HepG2 (cell line): ENCODE results near the gene THSD4. TPM values are rescaled to one million over a fixed set of nuclear protein-coding genes. Genes with fewer than 3 reads are reported as not detected.

ENCODE experiments used
- ARID4A ChIP-seq: sonication (generic); formaldehyde crosslinking; IDR thresholded peaks from 2 replicates; pipeline ENCODE4 v1.5.0; 2020; ENCODE audit warnings: mild to moderate bottlenecking, missing genetic modification reagents, borderline replicate concordance
- CREB1 ChIP-seq, 2 experiments: fragments of 450-650 bp in 1 of 2; IDR thresholded peaks; 2 replicates each; pipeline ENCODE4 v1.6.1; 2016 to 2017; ENCODE audit warnings: control low read depth in 1 of 2, mild to moderate bottlenecking in 1 of 2, missing compliant biosample characterization in 1 of 2, missing genetic modification characterization in 1 of 2
- HMG20A ChIP-seq: IDR thresholded peaks from 2 replicates; pipeline ENCODE4 v1.6.1; 2016; ENCODE audit warnings: borderline replicate concordance
- IKZF4 ChIP-seq: sonication (generic); formaldehyde crosslinking; IDR thresholded peaks from 2 replicates; pipeline ENCODE4 v1.5.1; 2020; ENCODE audit warnings: borderline replicate concordance, mild to moderate bottlenecking, low read depth, missing genetic modification reagents; ENCODE audit errors: not compliant biosample characterization
- JARID2 ChIP-seq: sonication (generic); formaldehyde crosslinking; IDR thresholded peaks from 2 replicates; pipeline ENCODE4 v1.8.1; 2023; ENCODE audit warnings: missing genetic modification reagents, inconsistent platforms; ENCODE audit not compliant: insufficient replicate concordance
- KDM3A ChIP-seq: IDR thresholded peaks from 2 replicates; pipeline ENCODE4 v1.6.1; 2018; ENCODE audit warnings: low read depth, missing compliant biosample characterization
- KLF11 ChIP-seq: IDR thresholded peaks from 2 replicates; pipeline ENCODE4 v1.6.1; 2016; ENCODE audit warnings: missing compliant biosample characterization
- MATR3 ChIP-seq: sonication (generic); formaldehyde crosslinking; IDR thresholded peaks from 2 replicates; pipeline ENCODE4 v1.4.0; 2020; ENCODE audit warnings: missing genetic modification reagents
- MAZ ChIP-seq, 2 experiments: sonication (generic) in 1 of 2; formaldehyde crosslinking in 1 of 2; IDR thresholded peaks; 2 replicates each; pipeline versions ENCODE4 v1.5.0 to v1.6.1; 2012 to 2020; ENCODE audit warnings: low read depth in 2 of 2, mild to moderate bottlenecking in 2 of 2, borderline replicate concordance in 1 of 2, improper control_type of control experiment in 1 of 2, low read length in 1 of 2, missing genetic modification reagents in 1 of 2, moderate library complexity in 1 of 2
- MED1 ChIP-seq: sonication (generic); formaldehyde crosslinking; IDR thresholded peaks from 2 replicates; pipeline ENCODE4 v1.4.0; 2020; ENCODE audit warnings: missing genetic modification reagents
- MEIS2 ChIP-seq: sonication (generic); formaldehyde crosslinking; IDR thresholded peaks from 2 replicates; pipeline ENCODE4 v1.9.0; 2021; ENCODE audit warnings: mild to moderate bottlenecking, missing genetic modification reagents
- RAD21 ChIP-seq: fragments of 450-650 bp; formaldehyde crosslinking; IDR thresholded peaks from 2 replicates; pipeline ENCODE4 v1.5.0; 2020; ENCODE audit warnings: mild to moderate bottlenecking
- RARA ChIP-seq: IDR thresholded peaks from 2 replicates; pipeline ENCODE4 v1.6.1; 2016; ENCODE audit warnings: missing genetic modification reagents, missing compliant biosample characterization
- SAFB2 ChIP-seq: sonication (generic); formaldehyde crosslinking; IDR thresholded peaks from 2 replicates; pipeline ENCODE4 v1.5.1; 2020; ENCODE audit warnings: missing genetic modification reagents, low read depth, mild to moderate bottlenecking, borderline replicate concordance
- ZFP41 ChIP-seq: sonication (generic); formaldehyde crosslinking; IDR thresholded peaks from 2 replicates; pipeline ENCODE4 v1.4.0; 2020; ENCODE audit warnings: mild to moderate bottlenecking, missing genetic modification reagents, borderline replicate concordance
- ZFYVE20 ChIP-seq: sonication (generic); formaldehyde crosslinking; IDR thresholded peaks from 2 replicates; pipeline ENCODE4 v1.8.0; 2023; ENCODE audit warnings: low read depth, mild to moderate bottlenecking, moderate library complexity, missing genetic modification reagents, borderline replicate concordance
- ZMYM2 ChIP-seq: sonication (generic); formaldehyde crosslinking; IDR thresholded peaks from 2 replicates; pipeline ENCODE4 v1.8.0; 2022; ENCODE audit warnings: mild to moderate bottlenecking, missing genetic modification reagents
- ZNF431 ChIP-seq: sonication (generic); formaldehyde crosslinking; IDR thresholded peaks from 2 replicates; pipeline ENCODE4 v1.9.0; 2022; ENCODE audit warnings: missing genetic modification reagents, low read depth, mild to moderate bottlenecking, borderline replicate concordance
- ZNF567 ChIP-seq: sonication (generic); formaldehyde crosslinking; IDR thresholded peaks from 2 replicates; pipeline ENCODE4 v1.8.1; 2023; ENCODE audit warnings: mild to moderate bottlenecking, missing genetic modification reagents, borderline replicate concordance
- ZNF883 ChIP-seq: sonication (generic); formaldehyde crosslinking; IDR thresholded peaks from 2 replicates; pipeline ENCODE4 v1.5.1; 2020; ENCODE audit warnings: mild to moderate bottlenecking, missing genetic modification reagents; ENCODE audit errors: not compliant biosample characterization
- ZSCAN9 ChIP-seq: IDR thresholded peaks from 2 replicates; pipeline ENCODE4 v1.6.1; 2016; ENCODE audit warnings: borderline replicate concordance
- polyA plus RNA-seq, 8 experiments: library from polyadenylated mRNA; depleted of rRNA in 3 of 8; stranded (reverse) in 7 of 8; unstranded in 1 of 8; fragments of >200 nt; fragmentation: Illumina TruSeq in 4 of 8; extraction: Trizol in 4 of 8; gene quantifications; 2 replicates each; pipeline versions ENCODE4 v1.2.1 to v1.2.3, GENCODE V29; 2011 to 2016; ENCODE audit warnings: low read depth in 4 of 8, missing spikeins in 1 of 8, mixed read lengths in 1 of 8; ENCODE audit not compliant: insufficient read depth in 1 of 8
- total RNA-seq, 5 experiments: library from RNA; depleted of rRNA; stranded (reverse); fragments of >200 nt; fragmentation: Illumina TruSeq; extraction: Trizol; gene quantifications; 2 replicates each; pipeline ENCODE4 v1.2.3, GENCODE V29; 2016; ENCODE audit warnings: low read depth in 1 of 5
- TF ChIP-seq, protein P1 (sequence below): sonication (generic); formaldehyde crosslinking; IDR thresholded peaks from 2 replicates; pipeline ENCODE4 v1.5.0; 2020; ENCODE audit warnings: mild to moderate bottlenecking, missing genetic modification reagents, moderate library complexity
- TF ChIP-seq, protein P2 (sequence below), 2 experiments: fragments of 450-650 bp in 1 of 2; sonication (generic) in 1 of 2; formaldehyde crosslinking; IDR thresholded peaks; 2 replicates each; pipeline versions ENCODE4 v1.5.0 to v1.8.0; 2020 to 2022; ENCODE audit warnings: mild to moderate bottlenecking in 1 of 2, missing genetic modification reagents in 1 of 2

Gene THSD4
- total and polyA plus RNA-seq, 2 of the 13 experiments (the other 11 are each of a cell fraction or from before 2014, with no cell fraction given), result 0.07 to 0.21 TPM

DNA sequence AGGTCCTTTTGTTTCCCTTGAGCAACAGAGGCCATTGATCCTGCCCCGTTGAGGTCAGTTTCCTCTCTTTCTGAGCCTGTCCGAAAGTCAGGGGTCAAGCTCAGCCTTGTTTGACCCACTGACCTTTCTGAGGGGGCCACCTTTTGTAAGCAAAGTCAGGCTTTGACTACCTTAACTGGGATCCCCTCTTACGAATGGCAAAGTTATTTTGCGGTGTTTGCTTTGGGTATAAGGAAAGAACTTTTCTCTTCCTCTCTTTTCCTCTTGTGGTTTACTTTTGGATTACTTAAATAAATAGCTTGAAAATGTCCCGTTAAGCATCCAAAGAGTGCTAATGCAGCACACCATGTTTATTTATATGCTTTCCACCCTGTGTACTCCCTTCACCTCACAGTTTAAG is 340.6 kb downstream of the THSD4 start (continued):
- TF ChIP-seq MEIS2 (CRISPR knock-in tag) (0 out of 2 replicates have a peak, but pooled peaks have one; percentile 44), JARID2 (CRISPR knock-in tag) (no peak), IKZF4 (CRISPR knock-in tag) (no peak), SAFB2 (CRISPR knock-in tag) (no peak), CREB1 (IDR thresholded peaks at IDR 0.05) (no peak), CREB1 (CRISPR knock-in tag; IDR thresholded peaks at IDR 0.05) (no peak; the same call in 1 of the 2 replicates), RARA (CRISPR knock-in tag) (peak; percentile 97), KDM3A (CRISPR knock-in tag) (no peak), HMG20A (CRISPR knock-in tag) (peak; percentile 95), MATR3 (CRISPR knock-in tag) (no peak), ZNF567 (no peak), ZSCAN9 (CRISPR knock-in tag) (no peak), ZMYM2 (no peak), KLF11 (CRISPR knock-in tag) (no peak), ZNF883 (CRISPR knock-in tag) (no peak), ZFP41 (CRISPR knock-in tag) (no peak), ZNF431 (no peak), MAZ (IDR thresholded peaks at IDR 0.05; ENCODE audit: borderline replicate concordance, low read depth, low read length) (no peak), MAZ (CRISPR knock-in tag; IDR thresholded peaks at IDR 0.05; ENCODE audit: low read depth) (no peak), ZFYVE20 (CRISPR knock-in tag) (no peak), MED1 (peak; percentile 69), ARID4A (no peak), RAD21 (CRISPR knock-in tag) (no peak)
- TF ChIP-seq, protein P1, sequence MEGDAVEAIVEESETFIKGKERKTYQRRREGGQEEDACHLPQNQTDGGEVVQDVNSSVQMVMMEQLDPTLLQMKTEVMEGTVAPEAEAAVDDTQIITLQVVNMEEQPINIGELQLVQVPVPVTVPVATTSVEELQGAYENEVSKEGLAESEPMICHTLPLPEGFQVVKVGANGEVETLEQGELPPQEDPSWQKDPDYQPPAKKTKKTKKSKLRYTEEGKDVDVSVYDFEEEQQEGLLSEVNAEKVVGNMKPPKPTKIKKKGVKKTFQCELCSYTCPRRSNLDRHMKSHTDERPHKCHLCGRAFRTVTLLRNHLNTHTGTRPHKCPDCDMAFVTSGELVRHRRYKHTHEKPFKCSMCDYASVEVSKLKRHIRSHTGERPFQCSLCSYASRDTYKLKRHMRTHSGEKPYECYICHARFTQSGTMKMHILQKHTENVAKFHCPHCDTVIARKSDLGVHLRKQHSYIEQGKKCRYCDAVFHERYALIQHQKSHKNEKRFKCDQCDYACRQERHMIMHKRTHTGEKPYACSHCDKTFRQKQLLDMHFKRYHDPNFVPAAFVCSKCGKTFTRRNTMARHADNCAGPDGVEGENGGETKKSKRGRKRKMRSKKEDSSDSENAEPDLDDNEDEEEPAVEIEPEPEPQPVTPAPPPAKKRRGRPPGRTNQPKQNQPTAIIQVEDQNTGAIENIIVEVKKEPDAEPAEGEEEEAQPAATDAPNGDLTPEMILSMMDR (CRISPR knock-in tag), result no peak
- TF ChIP-seq, protein P2, sequence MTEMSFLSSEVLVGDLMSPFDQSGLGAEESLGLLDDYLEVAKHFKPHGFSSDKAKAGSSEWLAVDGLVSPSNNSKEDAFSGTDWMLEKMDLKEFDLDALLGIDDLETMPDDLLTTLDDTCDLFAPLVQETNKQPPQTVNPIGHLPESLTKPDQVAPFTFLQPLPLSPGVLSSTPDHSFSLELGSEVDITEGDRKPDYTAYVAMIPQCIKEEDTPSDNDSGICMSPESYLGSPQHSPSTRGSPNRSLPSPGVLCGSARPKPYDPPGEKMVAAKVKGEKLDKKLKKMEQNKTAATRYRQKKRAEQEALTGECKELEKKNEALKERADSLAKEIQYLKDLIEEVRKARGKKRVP (CRISPR knock-in tag; IDR thresholded peaks at IDR 0.05), result peak in 1 of 2 experiments; percentile 47; a peak in 1 of 4 replicates
